Endothelial cell of umbilical vein (primary cell): ENCODE data around the gene DCK. TPM values are rescaled to one million over a fixed set of nuclear protein-coding genes. Genes with fewer than 3 reads are reported as not detected.
"Not testable (repeated sequence)": the region's sequence is repeated elsewhere in the genome, so short reads cannot be mapped to it uniquely, and the experiment has no call there.

ENCODE experiments used
- BruUV-seq: library from RNA; stranded (reverse); fragments of 400-500 nt; replicated peaks from 2 replicates; lab custom pipeline; 2021; lab: Mats Ljungman, UMichigan
- CTCF ChIA-PET: fragments of 300-600, 350-600 bp; sonication (Branson Sonifier 250); formaldehyde crosslinking; loops from one replicate; lab custom pipeline; 2021; ENCODE audit warnings: antibody characterized with exemption, inconsistent platforms; lab: Charles Lee
- POLR2A ChIA-PET: fragments of 300-600, 350-600 bp; sonication (Branson Sonifier 250); formaldehyde crosslinking; loops from one replicate; lab custom pipeline; 2021; ENCODE audit warnings: antibody characterized with exemption, inconsistent platforms; lab: Charles Lee
- DNase-seq: peaks from one replicate; pipeline ENCODE4 v3.0.0-alpha.2; 2011; ENCODE audit warnings: low read depth, low spot score
- FAIRE-seq: peaks from 2 replicates; lab custom pipeline; 2011; peaks lifted over from hg19 to GRCh38; lab: Jason Lieb, UNC
- H2AFZ ChIP-seq: 2 replicates; pipeline ENCODE4 v1.6.0; 2012; ENCODE audit warnings: low read depth, low read length, control low read depth, inconsistent platforms
- H3K27ac ChIP-seq: 2 replicates; pipeline ENCODE4 v1.5.1; 2011; ENCODE audit warnings: low read depth, mild to moderate bottlenecking, control low read depth, low read length, moderate library complexity; ENCODE audit not compliant: insufficient read depth
- H3K27me3 ChIP-seq, 2 experiments: 2 replicates each; pipeline versions ENCODE4 v1.6.0 to v1.6.1; 2011; ENCODE audit warnings: low read length in 2 of 2, mixed read lengths in 1 of 2; ENCODE audit not compliant: control insufficient read depth in 2 of 2, insufficient read depth in 2 of 2
- H3K36me3 ChIP-seq, 2 experiments: 2 replicates in 1 of 2; 3 replicates in 1 of 2; pipeline ENCODE4 v1.5.1; 2011; ENCODE audit warnings: low read length in 2 of 2, mild to moderate bottlenecking in 1 of 2, moderate library complexity in 1 of 2; ENCODE audit not compliant: control insufficient read depth in 2 of 2, insufficient read depth in 2 of 2; ENCODE audit errors: extremely low read depth in 1 of 2
- H3K4me1 ChIP-seq: 3 replicates; pipeline ENCODE4 v1.5.1; 2011; ENCODE audit warnings: mild to moderate bottlenecking, low read length; ENCODE audit not compliant: control insufficient read depth, insufficient read depth; ENCODE audit errors: extremely low read depth
- H3K4me2 ChIP-seq: 2 replicates; pipeline ENCODE4 v1.6.1; 2011; ENCODE audit warnings: low read length, control low read depth, mixed read lengths; ENCODE audit not compliant: insufficient read depth
- H3K4me3 ChIP-seq, 3 experiments: fragments of 200-600 bp in 1 of 3; sonication (generic), shearing (Covaris generic) in 1 of 3; replicated peaks in 1 of 3; 2 replicates each; pipeline ENCODE4 v1.5.1; 2011 to 2016; ENCODE audit warnings: control low read depth in 3 of 3, low read length in 3 of 3, mild to moderate bottlenecking in 2 of 3, inconsistent platforms in 1 of 3, low read depth in 1 of 3, moderate library complexity in 1 of 3; ENCODE audit not compliant: insufficient read depth in 1 of 3
- H3K79me2 ChIP-seq: 2 replicates; pipeline ENCODE4 v1.6.0; 2012; ENCODE audit warnings: low read length, inconsistent platforms; ENCODE audit not compliant: control insufficient read depth, insufficient read depth
- H3K9ac ChIP-seq: replicated peaks from 2 replicates; pipeline ENCODE3; 2011; ENCODE audit warnings: low read length, control low read depth; ENCODE audit not compliant: insufficient read depth; ENCODE audit errors: extremely low read depth
- H3K9me1 ChIP-seq: replicated peaks from 3 replicates; pipeline ENCODE4 v1.6.0; 2011; ENCODE audit warnings: mild to moderate bottlenecking, low read length; ENCODE audit not compliant: control insufficient read depth, insufficient read depth; ENCODE audit errors: extremely low read depth
- H3K9me3 ChIP-seq: replicated peaks from 2 replicates; pipeline ENCODE4 v1.5.1; 2012; ENCODE audit warnings: low read length, inconsistent platforms; ENCODE audit not compliant: control insufficient read depth, insufficient read depth
- H4K20me1 ChIP-seq: replicated peaks from 2 replicates; pipeline ENCODE3; 2011; ENCODE audit warnings: mild to moderate bottlenecking, low read length; ENCODE audit not compliant: control insufficient read depth, insufficient read depth; ENCODE audit errors: extremely low read depth
- EZH2 ChIP-seq: IDR thresholded peaks from 2 replicates; pipeline ENCODE4 v1.6.1; 2012; ENCODE audit warnings: borderline replicate concordance, low read depth, mild to moderate bottlenecking, moderate library complexity, low read length, inconsistent platforms; ENCODE audit not compliant: severe bottlenecking
- FOS ChIP-seq: IDR thresholded peaks from 2 replicates; pipeline ENCODE4 v1.6.1; 2011; ENCODE audit warnings: mild to moderate bottlenecking, low read length, moderate library complexity, borderline replicate concordance; ENCODE audit not compliant: insufficient read depth
- GATA2 ChIP-seq: IDR thresholded peaks from 2 replicates; pipeline ENCODE4 v1.7.0; 2011; ENCODE audit warnings: low read depth, mild to moderate bottlenecking, moderate library complexity, mixed read lengths, low read length; ENCODE audit not compliant: insufficient read length, insufficient read depth
- JUN ChIP-seq: IDR thresholded peaks from 2 replicates; pipeline ENCODE4 v1.6.1; 2011; ENCODE audit warnings: borderline replicate concordance, low read depth; ENCODE audit not compliant: insufficient read length, insufficient read depth
- MYC ChIP-seq: IDR thresholded peaks from one replicate; pipeline ENCODE4 v1.6.1; 2011; ENCODE audit warnings: mild to moderate bottlenecking, low read depth, low read length
- POLR2A ChIP-seq: IDR thresholded peaks from 2 replicates; pipeline ENCODE4 v1.6.1; 2012; ENCODE audit warnings: low read depth, mild to moderate bottlenecking, control low read depth, low read length
- POLR2AphosphoS5 ChIP-seq: IDR thresholded peaks from 2 replicates; pipeline ENCODE4 v1.6.1; 2012; ENCODE audit warnings: low read depth, mild to moderate bottlenecking, control low read depth, low read length, moderate library complexity; ENCODE audit not compliant: insufficient read depth
- dilution Hi-C: fragments of 300-500 bp; cut with MboI; formaldehyde crosslinking; loops from one replicate; pipeline ENCODE4 v1.15.0; 2019; ENCODE audit warnings: low sequenced_read_pairs; ENCODE audit not compliant: extremely low pct_ligation_motif_present
- intact Hi-C: fragments of 100-400 bp; cut with micrococcal nuclease; formaldehyde crosslinking; loops from one replicate; pipeline ENCODE4 v1.10.0; 2022
- polyA plus RNA-seq, 4 experiments: library from polyadenylated mRNA; depleted of rRNA in 3 of 4; stranded (reverse) in 3 of 4; unstranded in 1 of 4; fragments of >200 nt; gene quantifications; 2 replicates each; pipeline versions ENCODE4 v1.2.1 to v1.2.3, GENCODE V29; 2011 to 2012; ENCODE audit warnings: missing spikeins in 1 of 4
- total RNA-seq: library from RNA; stranded (reverse); gene quantifications from 2 replicates; pipeline ENCODE4 v1.2.3, GENCODE V29; 2021
- TF ChIP-seq, protein P1 (sequence below): IDR thresholded peaks from 2 replicates; pipeline ENCODE4 v1.6.1; 2011; ENCODE audit not compliant: insufficient read depth, insufficient read length
- TF ChIP-seq, protein P2 (sequence below), 2 donors: IDR thresholded peaks; 1 replicate in 1 of 2; 2 replicates in 1 of 2; pipeline ENCODE4 v1.5.1; 2011; ENCODE audit warnings: low read length in 2 of 2, mild to moderate bottlenecking in 2 of 2, moderate library complexity in 2 of 2, control low read depth in 1 of 2, inconsistent platforms in 1 of 2, low read depth in 1 of 2; ENCODE audit not compliant: insufficient read depth in 1 of 2; ENCODE audit errors: extremely low read depth in 1 of 2

Gene DCK
- total and polyA plus RNA-seq, 2 donors (not counting 3 experiments of a cell fraction or from before 2014, with no cell fraction given) = 4.8 to 19.9 TPM

DNA sequence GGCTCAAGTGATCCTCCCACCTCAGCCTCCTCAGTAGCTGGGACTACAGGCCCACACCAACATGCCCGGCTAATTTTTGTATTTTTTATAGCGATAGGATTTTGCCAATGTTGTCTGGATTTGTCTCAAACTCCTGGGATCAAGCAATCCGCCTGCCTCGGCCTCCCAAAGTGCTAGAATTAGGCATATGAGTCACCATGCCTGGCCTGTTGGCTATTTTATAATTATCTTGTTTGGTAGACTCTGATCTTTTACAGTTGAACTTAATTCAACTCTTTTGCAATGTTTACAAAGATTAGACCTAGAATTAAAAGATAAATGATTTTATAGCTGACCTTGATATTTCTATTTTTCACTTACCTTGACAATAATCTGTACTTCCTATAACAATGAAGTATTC lies 18.0 kb downstream of the DCK start:
- Histone ChIP-seq H3K4me1 (peaks cover 2% of the 10 kb centered on the region), H3K9ac (no peak overlapping the region), H3K9me3 (no peaks in the 10 kb centered on the region), H3K27ac (no peak overlapping the region), H3K79me2 (peaks cover 18% of the 10 kb centered on the region), H3K4me2 (no peak overlapping the region), H3K27me3 (no peaks in the 10 kb centered on the region), H3K4me3 (no peak overlapping the region), H3K9me1 (no peaks in the 10 kb centered on the region), H3K36me3 (peaks cover 0 to 3% of the 10 kb centered on the region in 2 experiments), H4K20me1 (no peaks in the 10 kb centered on the region), H2AFZ (no peak overlapping the region)
- TF ChIP-seq, protein P1, sequence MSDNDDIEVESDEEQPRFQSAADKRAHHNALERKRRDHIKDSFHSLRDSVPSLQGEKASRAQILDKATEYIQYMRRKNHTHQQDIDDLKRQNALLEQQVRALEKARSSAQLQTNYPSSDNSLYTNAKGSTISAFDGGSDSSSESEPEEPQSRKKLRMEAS = no peak
- TF ChIP-seq GATA2 (no peak), JUN (no peak), FOS (no peak), POLR2A (no peak), MYC (no peak), EZH2 (no peak), POLR2AphosphoS5 (no peak)
- TF ChIP-seq, protein P2, sequence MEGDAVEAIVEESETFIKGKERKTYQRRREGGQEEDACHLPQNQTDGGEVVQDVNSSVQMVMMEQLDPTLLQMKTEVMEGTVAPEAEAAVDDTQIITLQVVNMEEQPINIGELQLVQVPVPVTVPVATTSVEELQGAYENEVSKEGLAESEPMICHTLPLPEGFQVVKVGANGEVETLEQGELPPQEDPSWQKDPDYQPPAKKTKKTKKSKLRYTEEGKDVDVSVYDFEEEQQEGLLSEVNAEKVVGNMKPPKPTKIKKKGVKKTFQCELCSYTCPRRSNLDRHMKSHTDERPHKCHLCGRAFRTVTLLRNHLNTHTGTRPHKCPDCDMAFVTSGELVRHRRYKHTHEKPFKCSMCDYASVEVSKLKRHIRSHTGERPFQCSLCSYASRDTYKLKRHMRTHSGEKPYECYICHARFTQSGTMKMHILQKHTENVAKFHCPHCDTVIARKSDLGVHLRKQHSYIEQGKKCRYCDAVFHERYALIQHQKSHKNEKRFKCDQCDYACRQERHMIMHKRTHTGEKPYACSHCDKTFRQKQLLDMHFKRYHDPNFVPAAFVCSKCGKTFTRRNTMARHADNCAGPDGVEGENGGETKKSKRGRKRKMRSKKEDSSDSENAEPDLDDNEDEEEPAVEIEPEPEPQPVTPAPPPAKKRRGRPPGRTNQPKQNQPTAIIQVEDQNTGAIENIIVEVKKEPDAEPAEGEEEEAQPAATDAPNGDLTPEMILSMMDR (IDR thresholded peaks at IDR 0.05; ENCODE audit: extremely low read depth in 1 of 2, insufficient read depth in 1 of 2, low read depth in 1 of 2, low read length in 2 of 2) = no peak
- FAIRE-seq = no peak
- dilution Hi-C loops (no loop called here), intact Hi-C loops (loop anchor here (2.0 to 5.0 kb wide), 2 partner anchors 109 to 411 kb away; partner anchors contain the start of gene MOB1B)
- DNase-seq = no peak
- ChIA-PET CTCF (interaction anchor here (2.3 to 3.5 kb wide), 2 partner anchors 361 to 411 kb away, joined by 30 to 78 read pairs; no protein-coding TSS in a partner anchor), POLR2A (no interaction called here)
- BruUV-seq = no TSS peak

DNA sequence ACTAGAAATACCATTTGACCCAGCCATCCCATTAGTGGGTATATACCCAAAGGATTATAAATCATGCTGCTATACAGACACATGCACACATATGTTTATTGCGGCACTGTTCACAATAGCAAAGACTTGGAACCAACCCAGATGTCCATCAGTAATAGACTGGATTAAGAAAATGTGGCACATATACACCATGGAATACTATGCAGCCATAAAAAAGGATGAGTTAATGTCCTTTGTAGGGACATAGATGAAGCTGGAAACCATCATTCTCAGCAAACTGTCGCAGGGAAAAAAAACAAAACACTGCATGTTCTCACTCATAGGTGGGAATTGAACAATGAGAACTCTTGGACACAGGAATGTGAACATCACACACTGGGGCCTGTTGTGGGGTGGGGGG lies 23.9 kb downstream of the DCK start:
- BruUV-seq, H2AFZ ChIP-seq, H3K36me3 ChIP-seq, H4K20me1 ChIP-seq, H3K4me3 ChIP-seq, H3K4me2 ChIP-seq, dilution Hi-C loops, H3K9me3 ChIP-seq, H3K79me2 ChIP-seq, intact Hi-C loops, H3K9ac ChIP-seq, DNase-seq, POLR2A ChIA-PET, H3K9me1 ChIP-seq, H3K4me1 ChIP-seq, FAIRE-seq, H3K27ac ChIP-seq, H3K27me3 ChIP-seq: not testable (repeated sequence)
- CTCF ChIA-PET = interaction anchor here (3.6 kb wide), 1 partner anchor 8 kb away, joined by 26 read pairs; no protein-coding TSS in a partner anchor
